HUES64 (cell line): ENCODE data around the gene FRMPD4.

ENCODE experiments used
- H3K27ac ChIP-seq: 2 replicates; pipeline ENCODE4 v1.7.0; 2013; ENCODE audit warnings: low read depth, low read length, inconsistent platforms
- H3K27me3 ChIP-seq: 2 replicates; pipeline ENCODE4 v1.6.1; 2013; ENCODE audit warnings: mild to moderate bottlenecking, low read length; ENCODE audit not compliant: insufficient read depth
- H3K36me3 ChIP-seq: 2 replicates; pipeline ENCODE4 v1.6.1; 2013; ENCODE audit warnings: mild to moderate bottlenecking, low read length; ENCODE audit not compliant: insufficient read depth
- H3K4me1 ChIP-seq: 2 replicates; pipeline ENCODE4 v1.6.1; 2013; ENCODE audit warnings: mild to moderate bottlenecking, low read length, moderate library complexity; ENCODE audit not compliant: insufficient read depth
- H3K4me3 ChIP-seq: 2 replicates; pipeline ENCODE4 v1.5.1; 2013; ENCODE audit warnings: mild to moderate bottlenecking, low read length, moderate library complexity
- H3K9ac ChIP-seq: 2 replicates; pipeline ENCODE4 v1.6.1; 2013; ENCODE audit warnings: mild to moderate bottlenecking, low read depth, low read length
- H3K9me3 ChIP-seq: 2 replicates; pipeline ENCODE4 v1.6.1; 2013; ENCODE audit warnings: low read depth, low read length; ENCODE audit not compliant: insufficient read depth
- WGBS: fragments of 150-250, 120-280 bp; methylation state at CpG from one replicate; pipeline ENCODE4 v1.1.7; 2013; ENCODE audit warnings: missing lambda C conversion rate; 5-methylcytosine and 5-hydroxymethylcytosine counted together

The FRMPD4 gene

GRCh38 chrX:12329476-12329875 is 191.2 kb downstream of the FRMPD4 start:
- whole genome bisulfite sequencing, result 89% methylated on average over 3 of the region's 3 CpGs
- Histone ChIP-seq H3K27ac (no peak overlapping the region), H3K4me1 (no peaks in the 10 kb centered on the region), H3K4me3 (no peak overlapping the region), H3K27me3 (no peaks in the 10 kb centered on the region), H3K9me3 (no peaks in the 10 kb centered on the region), H3K36me3 (no peaks in the 10 kb centered on the region), H3K9ac (no peak overlapping the region)

GRCh38 chrX:12330841-12331240 is 192.6 kb downstream of the FRMPD4 start:
- WGBS, result 100% methylated on average over 1 of the region's 3 CpGs
- no peaks in the 10 kb centered on the region for H3K9me3 ChIP-seq
- H3K4me3 ChIP-seq, result no peak overlapping the region
- H3K4me1 ChIP-seq, result no peaks in the 10 kb centered on the region
- H3K27me3 ChIP-seq, result no peaks in the 10 kb centered on the region
- H3K27ac ChIP-seq, result no peak overlapping the region
- no peak overlapping the region for H3K9ac ChIP-seq
- H3K36me3 ChIP-seq, result no peaks in the 10 kb centered on the region

GRCh38 chrX:12332786-12333347 is 194.6 kb downstream of the FRMPD4 start:
- H3K4me1 ChIP-seq, result no peaks in the 10 kb centered on the region
- no peak overlapping the region for H3K27ac ChIP-seq
- H3K36me3 ChIP-seq, result no peaks in the 10 kb centered on the region
- no peak overlapping the region for H3K4me3 ChIP-seq
- WGBS, result 87% methylated on average over 3 of the region's 3 CpGs
- H3K9ac ChIP-seq, result no peak overlapping the region
- no peaks in the 10 kb centered on the region for H3K27me3 ChIP-seq
- H3K9me3 ChIP-seq, result no peaks in the 10 kb centered on the region

- no peak overlapping the region for H3K4me3 ChIP-seq
- no peak overlapping the region for H3K9ac ChIP-seq
- WGBS, result 100% methylated on average over 1 of the region's 2 CpGs
- no peaks in the 10 kb centered on the region for H3K27me3 ChIP-seq
- H3K27ac ChIP-seq, result no peak overlapping the region
- no peaks in the 10 kb centered on the region for H3K36me3 ChIP-seq
- no peaks in the 10 kb centered on the region for H3K9me3 ChIP-seq
- no peaks in the 10 kb centered on the region for H3K4me1 ChIP-seq
These were observed 201.6 kb downstream of the FRMPD4 start for GRCh38 chrX:12339921-12340320.

- Histone ChIP-seq H3K9ac (no peak overlapping the region), H3K27ac (no peak overlapping the region), H3K4me1 (no peaks in the 10 kb centered on the region), H3K4me3 (no peak overlapping the region), H3K27me3 (no peaks in the 10 kb centered on the region), H3K36me3 (no peaks in the 10 kb centered on the region), H3K9me3 (no peaks in the 10 kb centered on the region)
- 90% methylated on average over 2 of the region's 2 CpGs for WGBS
These were observed 206.7 kb downstream of the FRMPD4 start for GRCh38 chrX:12344954-12345353.

GRCh38 chrX:12349201-12349600 is 210.9 kb downstream of the FRMPD4 start:
- Histone ChIP-seq H3K27ac (no peak overlapping the region), H3K4me1 (no peaks in the 10 kb centered on the region), H3K27me3 (no peaks in the 10 kb centered on the region), H3K36me3 (no peaks in the 10 kb centered on the region), H3K4me3 (no peak overlapping the region), H3K9ac (no peak overlapping the region), H3K9me3 (no peaks in the 10 kb centered on the region)
- WGBS, result 60% methylated on average over 6 of the region's 8 CpGs

GRCh38 chrX:12352922-12353321 is 214.6 kb downstream of the FRMPD4 start:
- no peak overlapping the region for H3K4me3 ChIP-seq
- H3K27me3 ChIP-seq, result no peaks in the 10 kb centered on the region
- H3K9ac ChIP-seq, result no peak overlapping the region
- no peaks in the 10 kb centered on the region for H3K36me3 ChIP-seq
- H3K9me3 ChIP-seq, result no peaks in the 10 kb centered on the region
- 80% methylated on average over 5 of the region's 5 CpGs for WGBS
- no peaks in the 10 kb centered on the region for H3K4me1 ChIP-seq
- H3K27ac ChIP-seq, result no peak overlapping the region

- Histone ChIP-seq H3K36me3 (no peaks in the 10 kb centered on the region), H3K4me3 (no peak overlapping the region), H3K27me3 (no peaks in the 10 kb centered on the region), H3K4me1 (no peaks in the 10 kb centered on the region), H3K9me3 (no peaks in the 10 kb centered on the region), H3K9ac (no peak overlapping the region), H3K27ac (no peak overlapping the region)
- 100% methylated on average over 1 of the region's 2 CpGs for WGBS
These were observed 222.1 kb downstream of the FRMPD4 start for GRCh38 chrX:12360383-12360782.

- Histone ChIP-seq H3K4me1 (no peaks in the 10 kb centered on the region), H3K36me3 (no peaks in the 10 kb centered on the region), H3K27me3 (no peaks in the 10 kb centered on the region), H3K9me3 (no peaks in the 10 kb centered on the region), H3K9ac (no peak overlapping the region), H3K27ac (no peak overlapping the region), H3K4me3 (no peak overlapping the region)
These were observed 222.8 kb downstream of the FRMPD4 start for GRCh38 chrX:12360986-12361598.

GRCh38 chrX:12363216-12363615 is 224.9 kb downstream of the FRMPD4 start:
- H3K4me1 ChIP-seq, result no peaks in the 10 kb centered on the region
- H3K36me3 ChIP-seq, result no peaks in the 10 kb centered on the region
- no peak overlapping the region for H3K4me3 ChIP-seq
- 83% methylated on average over 1 of the region's 2 CpGs for WGBS
- H3K27ac ChIP-seq, result no peak overlapping the region
- no peaks in the 10 kb centered on the region for H3K27me3 ChIP-seq
- H3K9ac ChIP-seq, result no peak overlapping the region
- H3K9me3 ChIP-seq, result no peaks in the 10 kb centered on the region

- Histone ChIP-seq H3K27ac (no peak overlapping the region), H3K36me3 (no peaks in the 10 kb centered on the region), H3K4me3 (no peak overlapping the region), H3K9ac (no peak overlapping the region), H3K4me1 (no peaks in the 10 kb centered on the region), H3K9me3 (no peaks in the 10 kb centered on the region), H3K27me3 (no peaks in the 10 kb centered on the region)
- WGBS, result 90% methylated on average over 2 of the region's 2 CpGs
These were observed 228.2 kb downstream of the FRMPD4 start for GRCh38 chrX:12366440-12366839.

- Histone ChIP-seq H3K9ac (no peak overlapping the region), H3K9me3 (no peaks in the 10 kb centered on the region), H3K36me3 (no peaks in the 10 kb centered on the region), H3K27me3 (no peaks in the 10 kb centered on the region), H3K4me3 (no peak overlapping the region), H3K27ac (no peak overlapping the region), H3K4me1 (no peaks in the 10 kb centered on the region)
- WGBS, result 93% methylated on average over 11 of the region's 11 CpGs
These were observed 229.0 kb downstream of the FRMPD4 start for GRCh38 chrX:12367254-12367653.
